A549 (cell line): ENCODE measurements around the gene MOV10L1.

Experiments used
- CHD2 ChIP-seq: fragments of 150-350 bp; IDR thresholded peaks from 2 replicates; pipeline ENCODE4 v1.6.1; 2014; ENCODE audit warnings: low read length; ENCODE audit not compliant: partially characterized antibody
- ESRRA ChIP-seq: fragments of 150-350 bp; IDR thresholded peaks from 2 replicates; pipeline ENCODE4 v1.6.1; 2014; ENCODE audit warnings: mild to moderate bottlenecking, low read length, borderline replicate concordance
- HDAC2 ChIP-seq: fragments of 200-600 bp; sonication (generic); IDR thresholded peaks from 2 replicates; pipeline ENCODE4 v1.6.1; 2016
- HOXB5 ChIP-seq: fragments of 250-450 bp; sonication (Bioruptor Pico); IDR thresholded peaks from 2 replicates; pipeline ENCODE4 v1.5.0; 2020; ENCODE audit warnings: mild to moderate bottlenecking, moderate library complexity
- POLR2A ChIP-seq: IDR thresholded peaks from 2 replicates; pipeline ENCODE4 v1.6.1; 2012; ENCODE audit warnings: mild to moderate bottlenecking, low read length
- REST ChIP-seq: fragments of 200-600 bp; sonication (generic); IDR thresholded peaks from 2 replicates; pipeline ENCODE4 v1.6.1; 2016; ENCODE audit warnings: antibody characterized with exemption, mild to moderate bottlenecking, moderate library complexity
- ZSCAN20 ChIP-seq: fragments of 250-450 bp; sonication (Bioruptor Pico); IDR thresholded peaks from 2 replicates; pipeline ENCODE4 v1.8.0; 2022; ENCODE audit warnings: mild to moderate bottlenecking, moderate library complexity
- TF ChIP-seq, protein P1 (sequence below): fragments of >200 bp; sonication (Bioruptor Twin); formaldehyde crosslinking; IDR thresholded peaks from 3 replicates; pipeline ENCODE4 v1.5.1; 2016

DNA sequence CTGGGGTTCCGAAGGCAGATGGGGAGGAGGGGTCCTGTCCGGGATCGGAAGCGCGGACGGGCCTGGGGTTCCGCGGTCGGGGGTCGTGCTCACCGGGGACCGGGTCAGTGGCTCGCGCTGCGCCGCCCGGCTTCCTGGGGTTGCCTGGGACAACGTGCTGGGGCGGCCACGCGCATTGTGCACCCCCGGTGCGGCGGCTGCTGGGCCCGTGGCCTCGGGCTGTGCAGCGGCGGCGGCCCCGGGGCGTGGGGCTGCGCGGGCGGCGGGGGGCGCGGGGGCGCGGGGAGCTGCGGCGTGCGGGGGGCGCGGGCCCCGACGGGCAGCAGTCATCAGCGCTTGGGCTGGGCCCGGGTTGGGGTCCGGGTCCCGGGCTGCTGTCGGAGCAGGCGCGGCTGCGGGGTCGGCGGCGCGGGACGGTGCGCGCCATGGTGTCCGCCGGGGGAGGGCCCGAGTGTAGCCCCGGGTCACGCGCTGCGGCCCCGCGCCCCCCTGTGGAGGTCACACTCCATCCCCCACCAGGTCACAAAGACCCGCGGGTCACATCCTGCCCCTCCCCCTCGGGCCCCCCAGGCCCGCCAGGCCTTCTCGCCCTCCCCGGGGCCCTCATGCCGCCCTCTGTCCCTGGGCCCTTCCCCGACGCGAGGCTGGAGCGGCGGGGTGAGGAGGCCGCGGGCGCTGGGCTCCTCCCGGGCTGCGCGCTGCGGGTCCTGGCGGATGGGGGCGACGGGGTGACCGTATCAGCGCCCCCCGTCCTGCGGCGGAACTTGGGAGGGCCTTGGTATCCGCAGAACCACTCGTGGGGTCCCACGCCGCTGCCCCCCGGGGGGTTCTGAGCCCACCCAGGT is 31.5 kb upstream of the MOV10L1 start, which contains the start of gene TTLL8:
- TF ChIP-seq HOXB5 (CRISPR knock-in tag) (no peak), ESRRA (no peak), ZSCAN20 (no peak), POLR2A (no peak), REST (no peak), CHD2 (no peak), HDAC2 (no peak)
- TF ChIP-seq, protein P1, sequence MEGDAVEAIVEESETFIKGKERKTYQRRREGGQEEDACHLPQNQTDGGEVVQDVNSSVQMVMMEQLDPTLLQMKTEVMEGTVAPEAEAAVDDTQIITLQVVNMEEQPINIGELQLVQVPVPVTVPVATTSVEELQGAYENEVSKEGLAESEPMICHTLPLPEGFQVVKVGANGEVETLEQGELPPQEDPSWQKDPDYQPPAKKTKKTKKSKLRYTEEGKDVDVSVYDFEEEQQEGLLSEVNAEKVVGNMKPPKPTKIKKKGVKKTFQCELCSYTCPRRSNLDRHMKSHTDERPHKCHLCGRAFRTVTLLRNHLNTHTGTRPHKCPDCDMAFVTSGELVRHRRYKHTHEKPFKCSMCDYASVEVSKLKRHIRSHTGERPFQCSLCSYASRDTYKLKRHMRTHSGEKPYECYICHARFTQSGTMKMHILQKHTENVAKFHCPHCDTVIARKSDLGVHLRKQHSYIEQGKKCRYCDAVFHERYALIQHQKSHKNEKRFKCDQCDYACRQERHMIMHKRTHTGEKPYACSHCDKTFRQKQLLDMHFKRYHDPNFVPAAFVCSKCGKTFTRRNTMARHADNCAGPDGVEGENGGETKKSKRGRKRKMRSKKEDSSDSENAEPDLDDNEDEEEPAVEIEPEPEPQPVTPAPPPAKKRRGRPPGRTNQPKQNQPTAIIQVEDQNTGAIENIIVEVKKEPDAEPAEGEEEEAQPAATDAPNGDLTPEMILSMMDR = no peak
